Activated effector memory CD4-positive, alpha-beta T cell treated with Interleukin-2 at 50 U/mL for 16 hours (primary cell): ENCODE results near the gene USP11.

Source experiments
- DNase-seq: peaks from one replicate; pipeline ENCODE4 v3.0.0-alpha.2; 2020

Gene USP11

GRCh38 chrX:47204970-47205369, 27.8 kb upstream of the USP11 start:
- no peak for DNase-seq

DNA sequence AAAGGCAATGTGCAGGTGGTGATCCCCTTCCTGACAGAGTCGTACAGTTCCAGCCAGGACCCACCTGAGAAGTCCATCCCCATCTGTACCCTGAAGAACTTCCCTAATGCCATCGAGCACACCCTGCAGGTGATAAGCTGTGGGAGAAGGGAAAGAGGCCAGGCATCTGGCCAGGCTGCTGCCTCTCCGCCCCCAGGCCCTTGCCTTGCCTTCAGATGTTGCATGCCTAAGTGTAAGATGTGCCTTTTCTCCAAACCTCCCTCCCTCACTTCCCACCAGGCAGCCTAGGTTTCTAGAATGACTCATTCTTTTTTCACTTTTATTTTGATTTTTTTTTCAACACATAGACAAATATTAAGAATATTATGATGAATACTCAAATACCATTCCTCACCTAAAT, 26.5 kb upstream of the USP11 start:
- DNase-seq = no peak

DNA sequence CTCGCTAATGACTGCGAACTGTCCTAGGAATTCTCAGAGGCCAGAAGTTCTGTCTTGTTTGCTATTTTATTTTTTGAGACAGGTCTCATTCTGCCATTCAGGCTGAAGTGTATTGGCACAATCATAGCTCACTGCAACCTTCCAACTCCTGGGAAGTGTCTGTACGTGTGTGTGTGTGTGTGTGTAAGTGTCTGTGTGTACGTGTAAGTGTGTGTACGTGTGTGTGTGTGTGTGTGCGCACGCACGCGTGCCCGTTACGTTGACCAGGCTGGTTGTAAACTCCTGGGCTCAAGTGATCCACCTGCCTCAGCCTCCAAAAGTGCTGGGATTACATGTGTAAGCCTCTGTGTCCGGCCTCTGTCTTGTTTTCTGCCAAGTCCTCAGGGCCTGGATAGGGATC, 24.7 kb upstream of the USP11 start:
- DNase-seq = no peak

DNA sequence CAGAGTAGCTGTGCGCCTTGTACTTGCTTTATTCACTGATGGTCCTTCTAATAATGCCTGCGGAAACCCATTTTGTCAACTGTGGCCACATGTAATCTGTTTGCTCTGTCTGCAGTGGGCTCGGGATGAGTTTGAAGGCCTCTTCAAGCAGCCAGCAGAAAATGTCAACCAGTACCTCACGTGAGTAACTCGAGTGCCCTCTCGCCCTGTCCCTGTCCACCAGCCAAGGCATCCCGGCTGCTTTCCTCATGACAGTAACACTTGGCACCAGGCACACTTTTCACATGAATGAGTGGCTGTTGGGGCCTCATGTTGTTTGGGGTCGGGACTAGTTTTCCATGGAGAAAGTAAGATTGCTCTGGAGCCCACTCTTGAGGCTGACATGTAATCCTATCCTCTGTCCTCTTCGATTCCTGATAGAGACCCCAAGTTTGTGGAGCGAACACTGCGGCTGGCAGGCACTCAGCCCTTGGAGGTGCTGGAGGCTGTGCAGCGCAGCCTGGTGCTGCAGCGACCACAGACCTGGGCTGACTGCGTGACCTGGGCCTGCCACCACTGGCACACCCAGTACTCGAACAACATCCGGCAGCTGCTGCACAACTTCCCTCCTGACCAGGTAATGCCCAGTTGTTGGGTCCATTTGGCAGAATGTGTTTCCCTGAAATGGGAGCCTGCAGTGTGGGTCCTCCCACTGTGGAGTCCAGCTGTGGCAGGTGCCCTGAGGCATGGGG, 23.1 kb upstream of the USP11 start:
- no peak for DNase-seq

- no peak for DNase-seq
Measured at GRCh38 chrX:47210661-47211425, 22.0 kb upstream of the USP11 start.

DNA sequence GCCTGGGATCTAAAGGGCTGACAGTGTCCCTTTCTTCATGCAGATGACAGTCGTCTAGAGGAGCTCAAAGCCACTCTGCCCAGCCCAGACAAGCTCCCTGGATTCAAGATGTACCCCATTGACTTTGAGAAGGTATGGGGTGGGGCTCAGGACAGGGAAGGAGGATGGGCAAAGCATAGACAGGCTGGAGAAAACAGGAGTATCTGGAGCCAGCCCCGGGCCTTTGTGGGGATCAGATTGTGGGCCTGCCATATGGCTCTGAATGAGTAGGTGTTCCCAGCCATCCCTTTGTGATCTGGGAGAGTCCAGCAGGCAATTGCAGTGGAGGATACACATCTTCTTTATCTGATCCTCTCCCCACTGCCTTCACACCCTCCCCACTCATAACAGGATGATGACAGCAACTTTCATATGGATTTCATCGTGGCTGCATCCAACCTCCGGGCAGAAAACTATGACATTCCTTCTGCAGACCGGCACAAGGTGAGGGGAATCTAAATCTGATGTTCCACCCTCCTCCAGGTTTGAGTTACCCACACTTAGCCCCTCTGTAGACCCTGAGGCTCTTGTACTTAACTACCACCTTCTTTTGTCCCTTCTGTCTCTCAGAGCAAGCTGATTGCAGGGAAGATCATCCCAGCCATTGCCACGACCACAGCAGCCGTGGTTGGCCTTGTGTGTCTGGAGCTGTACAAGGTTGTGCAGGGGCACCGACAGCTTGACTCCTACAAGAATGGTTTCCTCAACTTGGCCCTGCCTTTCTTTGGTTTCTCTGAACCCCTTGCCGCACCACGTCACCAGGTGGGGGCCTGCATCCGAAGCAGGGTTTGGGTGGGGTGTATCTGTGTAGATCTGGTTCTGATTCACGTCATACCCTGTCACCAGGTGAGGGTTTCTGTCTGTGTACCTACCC, 20.2 kb upstream of the USP11 start:
- DNase-seq = no peak

- no peak for DNase-seq
Measured at GRCh38 chrX:47214435-47215077, 18.3 kb upstream of the USP11 start.

GRCh38 chrX:47215291-47215900, 17.4 kb upstream of the USP11 start:
- no peak for DNase-seq

DNA sequence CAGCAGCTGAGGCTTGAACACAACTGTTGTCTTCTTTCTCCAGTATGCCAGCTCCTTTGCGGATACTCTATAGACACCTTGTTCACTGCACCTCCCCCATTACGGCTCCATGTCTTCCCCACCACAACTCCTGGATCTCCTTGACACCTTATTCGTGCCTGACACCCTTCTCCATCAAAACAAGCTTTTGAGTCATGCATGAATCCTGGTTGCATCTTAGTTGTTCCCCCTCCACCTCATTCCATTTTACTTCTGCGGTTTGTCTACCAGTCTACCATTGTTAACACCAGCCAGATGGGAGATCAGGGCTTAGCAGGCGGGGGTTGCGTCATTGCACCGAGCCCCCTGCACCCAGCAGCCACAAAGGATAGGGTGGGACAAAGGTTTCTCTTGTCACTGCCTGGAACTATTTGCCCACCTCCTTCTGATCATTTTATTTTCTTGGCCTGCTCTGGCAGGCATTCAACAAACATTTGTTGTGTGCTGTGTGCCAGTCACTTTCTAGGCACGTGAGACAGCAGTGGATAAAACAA, 16.4 kb upstream of the USP11 start:
- DNase-seq = no peak

GRCh38 chrX:47217121-47217851, 15.5 kb upstream of the USP11 start:
- DNase-seq = no peak

DNA sequence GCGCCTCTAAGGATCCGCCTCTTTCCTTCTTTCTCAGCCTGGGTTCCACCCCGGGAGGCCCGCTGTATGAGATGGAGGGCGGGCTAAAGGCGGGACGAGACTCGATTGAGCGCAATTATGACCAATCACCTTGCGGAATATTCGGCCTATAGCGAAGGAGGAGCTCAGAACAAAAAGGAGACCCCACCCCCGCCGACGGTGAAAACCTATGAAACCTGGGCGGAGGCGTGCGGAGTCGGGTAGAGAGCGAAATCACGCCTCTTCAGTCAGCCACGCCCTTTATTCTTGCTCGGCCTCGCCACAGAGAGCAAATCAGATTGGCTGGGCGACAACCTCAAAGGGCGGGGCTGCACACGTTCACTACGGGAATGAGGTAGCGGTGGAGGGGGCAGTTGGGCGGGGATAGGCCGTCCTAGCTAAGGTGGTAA, 14.9 kb upstream of the USP11 start:
- peak; percentile 93 for DNase-seq

DNA sequence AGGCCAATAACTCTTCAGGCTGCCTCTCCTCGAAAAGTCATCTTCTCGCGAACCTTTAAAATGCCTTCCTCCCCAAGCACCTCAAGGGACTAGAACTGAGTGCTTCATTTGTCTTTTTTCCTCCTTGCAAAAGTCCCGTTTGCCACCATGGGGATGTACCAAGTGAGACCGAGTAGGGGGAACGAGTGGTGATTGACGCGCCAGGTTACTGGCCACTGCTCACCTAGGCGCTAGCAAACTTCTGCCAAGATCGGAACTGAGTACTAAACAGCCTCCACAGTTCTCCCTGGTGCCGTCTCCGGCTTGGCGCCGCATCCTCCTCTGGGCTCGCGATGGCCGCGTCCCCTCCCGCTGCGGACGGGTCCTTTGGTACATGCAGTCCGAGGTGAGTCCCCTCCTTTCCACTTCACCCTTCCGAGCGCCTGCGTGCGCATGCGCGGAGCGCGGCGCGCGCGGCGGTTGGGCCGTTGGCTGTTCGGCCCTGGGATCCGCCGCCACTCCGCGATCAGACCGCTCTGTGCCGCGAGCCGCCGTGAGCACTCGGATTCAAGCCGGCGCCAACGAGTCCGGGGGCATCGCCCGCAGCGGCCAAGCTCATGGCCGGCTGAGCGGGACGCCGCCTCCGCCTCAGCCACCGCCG, 14.4 kb upstream of the USP11 start, which contains the start of gene CDK16:
Gene CDK16 (plus strand): TSS at position 402 of the 640 bp plus-strand sequence. CDS start 4,877 bp downstream, outside the sequence.
- DNase-seq = peak; percentile 67

- DNase-seq = peak; percentile 23
Measured at GRCh38 chrX:47218920-47219815, 13.6 kb upstream of the USP11 start.

GRCh38 chrX:47221756-47222155, 11.1 kb upstream of the USP11 start:
- DNase-seq = no peak

GRCh38 chrX:47222751-47223350, 10.0 kb upstream of the USP11 start:
- DNase-seq = no peak

DNA sequence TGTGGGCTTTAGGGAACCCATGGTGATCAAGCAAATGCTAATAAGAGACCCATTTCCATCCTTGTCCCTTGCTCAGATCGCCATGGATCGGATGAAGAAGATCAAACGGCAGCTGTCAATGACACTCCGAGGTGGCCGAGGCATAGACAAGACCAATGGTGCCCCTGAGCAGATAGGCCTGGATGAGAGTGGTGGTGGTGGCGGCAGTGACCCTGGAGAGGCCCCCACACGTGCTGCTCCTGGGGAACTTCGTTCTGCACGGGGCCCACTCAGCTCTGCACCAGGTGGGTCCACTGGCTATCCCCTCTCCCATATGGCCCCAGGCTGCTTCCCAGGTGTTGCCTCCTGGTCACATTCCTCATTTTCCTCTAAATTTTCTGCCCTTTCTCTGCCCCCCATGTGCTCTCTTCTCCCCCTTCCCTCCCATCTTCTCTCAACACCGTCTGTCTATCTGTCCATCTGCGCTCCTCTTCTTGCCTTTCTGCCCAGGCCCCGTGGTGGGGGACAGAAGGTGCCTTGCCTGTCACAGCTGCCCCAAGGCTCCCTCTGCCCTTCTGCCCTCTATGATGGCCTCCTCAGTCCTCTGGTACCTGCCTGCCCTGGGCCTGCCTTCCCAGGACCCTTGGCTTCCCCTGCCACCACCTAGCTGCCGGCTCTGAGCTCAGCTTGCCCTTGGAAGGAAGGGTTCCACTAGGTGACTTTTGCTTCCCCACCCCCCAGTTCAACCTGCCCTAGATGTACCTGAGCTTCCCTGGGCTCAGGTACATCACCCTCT, 9.1 kb upstream of the USP11 start:
- no peak for DNase-seq

GRCh38 chrX:47224266-47224895, 8.4 kb upstream of the USP11 start:
- DNase-seq = no peak

GRCh38 chrX:47224896-47225290, 7.9 kb upstream of the USP11 start:
- no peak for DNase-seq
